DMS53 treated with DMSO at 0.1 percent for 48 hours (cell line): ENCODE measurements around the gene KRT85.
"Not testable (repeated sequence)": the region's sequence is repeated elsewhere in the genome, so short reads cannot be mapped to it uniquely, and the experiment has no call there.

Experiments
- DNase-seq: peaks from one replicate; lab custom pipeline; 2025; ENCODE audit not compliant: unreplicated experiment; lab: John Stamatoyannopoulos, UW

Gene KRT85

DNA sequence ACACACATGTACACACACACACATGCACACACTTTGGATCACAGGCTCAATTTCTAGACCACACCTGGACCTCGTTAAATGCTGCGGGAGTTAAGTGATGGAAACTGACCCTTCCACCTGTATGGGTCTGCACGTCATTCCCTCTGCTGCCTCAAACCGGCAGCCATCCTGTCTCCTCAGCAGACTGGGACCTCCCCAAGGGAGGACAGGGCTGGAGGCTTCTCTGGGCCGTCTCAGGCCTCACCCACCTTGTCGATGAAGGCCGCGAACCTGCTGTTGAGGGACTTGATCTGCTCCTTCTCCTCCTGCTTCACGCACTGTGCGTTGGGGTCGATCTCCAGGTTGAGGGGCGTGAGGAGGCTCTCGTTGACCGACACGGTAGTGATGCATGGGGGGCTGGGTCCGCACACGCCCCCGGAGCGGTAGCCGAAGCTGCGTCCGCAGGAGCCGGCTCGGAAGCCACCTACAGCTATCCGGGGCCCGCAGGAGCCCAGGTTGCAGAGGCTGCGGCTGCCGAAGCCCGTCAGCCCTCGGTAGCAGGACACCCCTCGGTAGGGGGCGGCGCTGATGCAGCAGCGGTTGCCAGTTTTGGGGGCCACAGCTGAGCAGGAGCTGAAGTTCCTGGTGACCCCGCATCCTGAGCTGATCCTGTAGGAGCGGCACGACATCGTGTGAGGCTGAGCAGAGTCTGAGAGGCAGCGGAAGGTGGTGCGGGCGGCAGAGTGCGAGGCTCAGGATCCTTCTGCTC is at the start of gene KRT85:
Gene KRT85 (minus strand): TSS at position 744 of the 748 bp plus-strand sequence. CDS start 76 bp downstream, at position 668.
- DNase-seq: no peak

- DNase-seq: no peak
These were observed 49.5 kb upstream of the KRT85 start for GRCh38 chr12:52416795-52417194.

- DNase-seq: no peak
These were observed 48.8 kb upstream of the KRT85 start for GRCh38 chr12:52415870-52416750.

GRCh38 chr12:52414936-52415335 is 47.7 kb upstream of the KRT85 start:
- DNase-seq: no peak

DNA sequence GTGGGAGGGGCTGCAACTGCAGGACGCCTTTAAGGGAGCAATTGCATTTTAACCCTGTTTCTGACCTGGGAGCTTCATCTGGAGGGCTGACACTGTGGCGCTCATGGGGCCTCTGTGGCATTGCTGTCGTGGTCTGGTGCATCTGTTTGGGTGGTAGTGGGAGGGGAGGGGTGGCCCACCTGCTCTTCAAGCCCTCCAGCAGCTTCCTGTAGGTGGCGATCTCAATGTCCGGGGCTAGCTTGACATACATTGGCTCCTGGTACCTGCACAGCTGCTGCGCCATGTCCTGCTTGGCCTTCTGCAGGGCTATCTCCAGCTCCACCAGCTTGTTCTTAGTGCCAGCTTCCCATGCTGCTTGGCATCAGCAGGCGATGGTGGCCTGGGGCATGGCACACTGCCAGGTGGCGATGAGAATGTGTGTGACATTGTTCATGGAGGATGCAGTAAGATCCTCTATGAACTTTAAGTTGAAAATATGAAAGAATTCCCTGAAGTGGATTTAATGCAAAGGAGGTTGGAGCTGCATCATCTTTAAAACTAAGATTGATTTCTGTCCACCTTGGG is 46.6 kb upstream of the KRT85 start:
- DNase-seq: no peak

DNA sequence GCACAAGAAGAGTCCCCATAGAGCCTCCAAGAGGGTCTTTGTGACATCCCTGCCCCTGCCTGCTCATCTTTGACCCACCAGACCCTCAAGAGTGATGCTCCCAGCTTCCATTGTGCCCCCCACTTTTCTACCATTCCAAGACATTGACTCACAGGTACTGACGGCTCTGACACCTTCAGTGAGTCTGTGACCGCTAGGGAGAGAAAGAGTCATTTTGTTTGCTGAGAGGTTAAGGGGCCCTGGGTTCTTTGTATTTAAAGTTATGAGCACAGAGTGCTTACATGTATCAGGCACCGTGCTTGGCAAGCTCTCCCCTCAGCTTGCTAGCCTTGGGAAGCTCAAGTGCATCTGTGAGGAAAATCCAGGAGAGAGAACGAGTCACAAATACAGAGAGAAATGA is 45.9 kb upstream of the KRT85 start:
- no peak for DNase-seq

GRCh38 chr12:52411815-52412214 is 44.5 kb upstream of the KRT85 start:
- DNase-seq: no peak

GRCh38 chr12:52410589-52411248 is 43.4 kb upstream of the KRT85 start:
- not testable (repeated sequence) for DNase-seq

DNA sequence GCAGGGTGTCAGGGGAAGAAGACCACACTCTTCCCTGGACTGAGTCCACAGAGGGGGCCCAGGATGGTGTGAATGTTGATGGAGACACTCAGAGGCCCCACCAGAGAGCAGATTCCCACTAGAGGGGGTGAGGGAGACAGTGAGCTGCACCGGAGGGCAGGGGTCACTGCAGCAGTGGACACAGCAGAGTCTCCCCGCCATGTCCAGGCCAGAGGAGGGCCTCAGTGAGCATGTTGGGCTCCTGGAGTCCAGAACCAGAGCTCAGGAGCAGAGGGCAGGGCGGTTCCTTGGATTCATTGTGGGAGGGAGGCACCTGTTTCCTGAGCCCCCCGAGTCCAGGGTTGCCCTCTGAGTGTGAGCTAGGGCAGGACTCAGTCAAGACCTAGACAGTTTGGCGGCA is 40.6 kb upstream of the KRT85 start:
- DNase-seq: no peak

- no peak for DNase-seq
These were observed 38.7 kb upstream of the KRT85 start, which contains the start of gene KRT82 for GRCh38 chr12:52405922-52406385. Gene KRT82 (minus strand): TSS chr12:52406335. CDS start chr12:52406277, 58 bp downstream.

- DNase-seq: no peak
These were observed 37.7 kb upstream of the KRT85 start for GRCh38 chr12:52404951-52405350.

GRCh38 chr12:52403561-52403960 is 36.3 kb upstream of the KRT85 start:
- DNase-seq: no peak

DNA sequence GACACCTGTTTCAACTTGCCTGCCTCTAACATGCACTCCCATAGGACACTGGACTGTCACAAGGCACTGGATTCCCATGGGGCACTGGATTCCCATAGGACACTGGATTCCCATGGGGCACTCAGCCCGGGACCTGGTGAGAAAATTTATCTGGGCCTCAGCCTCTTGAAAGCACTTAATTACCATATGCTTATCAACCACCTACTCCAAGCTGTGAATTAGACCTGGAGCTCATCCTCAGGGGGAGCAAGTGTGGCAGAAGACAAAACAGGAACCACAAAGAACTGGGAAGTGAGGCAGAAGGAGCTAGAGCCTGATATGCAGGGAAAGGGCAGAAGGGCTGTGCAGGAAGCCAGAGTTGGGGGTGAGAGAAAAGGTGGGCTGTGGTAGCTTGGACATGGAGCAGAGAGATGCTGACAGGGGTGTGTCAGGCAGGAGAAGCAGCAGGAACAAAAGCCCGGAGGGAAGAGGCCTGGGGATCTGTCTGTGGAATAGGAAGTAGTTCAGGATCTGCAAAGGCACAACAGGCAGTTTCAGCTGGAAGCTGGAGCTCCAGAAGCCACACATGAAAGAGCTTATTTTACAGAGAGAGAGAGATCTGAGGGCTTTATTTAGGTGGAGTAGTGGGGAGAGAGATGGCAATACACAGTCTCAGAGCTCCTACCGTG is 35.7 kb upstream of the KRT85 start:
- no peak for DNase-seq

DNA sequence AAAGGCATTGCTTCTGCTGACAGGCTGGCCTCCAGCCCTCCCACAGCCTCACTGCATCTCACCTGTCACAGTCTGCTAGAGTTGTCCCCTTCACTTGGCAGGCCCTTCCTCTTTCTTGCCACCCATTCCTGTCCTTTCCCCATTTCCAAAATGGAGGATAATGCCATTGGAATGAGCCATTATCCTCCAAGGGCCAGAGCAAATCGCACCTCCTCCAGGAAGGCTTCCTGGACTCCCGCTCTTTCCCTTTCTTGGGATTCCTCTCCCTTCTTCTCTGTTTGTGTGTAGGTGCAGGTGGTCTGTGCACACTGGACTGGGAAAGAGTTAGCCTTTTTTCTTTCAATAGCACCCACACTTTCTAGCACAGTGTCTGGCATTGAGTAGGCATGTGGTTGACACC is 35.1 kb upstream of the KRT85 start:
- no peak for DNase-seq

DNA sequence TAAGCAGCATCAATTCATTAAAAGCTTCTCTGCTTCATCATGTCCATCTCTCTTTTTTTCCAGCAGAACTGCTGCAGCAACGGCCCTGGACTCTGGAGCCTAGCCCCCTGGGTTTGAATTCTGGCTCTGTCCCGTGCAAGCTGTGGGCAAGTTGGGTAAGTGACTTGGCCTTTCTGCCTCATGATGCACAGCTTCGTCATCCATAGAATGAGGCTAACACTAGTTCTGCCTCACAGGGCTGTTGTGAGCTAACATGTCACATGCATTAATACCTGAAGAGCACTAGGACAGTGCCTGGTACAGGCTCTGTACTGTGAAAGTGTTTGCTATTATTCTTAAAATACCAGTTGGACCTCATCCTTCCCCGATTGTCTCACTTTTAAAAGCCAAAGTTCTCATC is 34.6 kb upstream of the KRT85 start:
- DNase-seq: no peak

GRCh38 chr12:52401526-52401925 is 34.2 kb upstream of the KRT85 start:
- DNase-seq: no peak

- DNase-seq: no peak
These were observed 33.6 kb upstream of the KRT85 start for GRCh38 chr12:52400906-52401305.

DNA sequence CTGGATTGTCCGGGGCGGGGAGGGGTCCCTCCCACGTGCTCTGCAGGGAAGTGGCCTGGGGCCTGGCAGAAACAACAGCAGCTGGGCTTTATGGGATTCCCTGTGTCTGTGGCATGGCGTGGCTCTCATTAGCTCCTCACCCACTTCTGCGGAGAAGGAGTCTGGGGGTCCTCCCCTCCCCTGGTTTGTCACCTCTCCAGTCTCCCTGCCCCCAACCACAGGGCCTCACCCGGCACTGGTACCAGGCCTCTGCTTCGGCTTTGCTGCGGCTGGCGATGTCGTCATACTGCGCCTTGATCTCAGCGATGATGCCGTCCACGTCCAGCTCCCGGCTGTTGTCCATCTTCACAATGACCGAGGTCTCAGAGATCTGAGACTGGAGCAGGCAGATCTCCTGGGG is 32.5 kb upstream of the KRT85 start:
- no peak for DNase-seq

DNA sequence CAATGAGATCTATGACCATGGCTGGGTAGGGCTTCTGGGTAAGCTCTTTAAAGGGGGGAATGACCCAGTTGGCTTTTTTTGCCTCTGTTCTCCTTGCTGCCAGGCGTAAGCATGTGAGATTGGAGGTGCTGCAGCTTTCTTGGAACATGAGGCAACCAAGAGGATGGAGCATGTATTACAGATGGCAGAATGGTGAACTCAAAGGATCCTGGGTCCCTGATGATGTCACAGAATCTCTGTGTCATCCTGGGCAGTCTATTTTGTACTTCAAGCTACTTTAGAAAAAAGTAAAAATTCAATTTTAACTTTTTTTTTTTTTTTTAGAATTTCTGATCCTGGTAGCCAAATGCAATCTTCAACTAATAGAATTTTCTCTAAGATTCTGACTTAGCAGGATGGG is 30.9 kb upstream of the KRT85 start:
- DNase-seq: no peak

DNA sequence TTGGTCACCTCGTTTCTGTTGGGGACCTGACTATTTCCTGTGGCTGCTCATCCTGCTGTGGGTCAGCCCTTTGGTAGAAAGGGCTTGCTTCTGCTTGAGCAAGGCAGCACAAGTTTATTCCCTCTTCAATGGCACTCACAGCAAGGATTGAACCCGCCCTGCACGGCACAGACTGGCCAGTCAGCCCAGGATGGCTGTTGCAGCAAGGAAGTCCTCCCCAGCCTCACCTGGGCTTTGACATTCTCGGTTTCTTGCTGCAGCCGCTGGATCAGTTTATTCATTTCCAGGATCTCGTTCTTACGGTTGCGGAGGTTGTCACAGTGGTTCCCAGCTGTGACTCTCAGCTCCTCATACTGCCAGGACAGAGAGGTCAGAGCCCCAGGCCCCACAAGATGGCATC is 29.4 kb upstream of the KRT85 start:
- DNase-seq: no peak
